Tibial nerve (tissue), 4 donors: ENCODE data around the gene SMG6. TPM values are rescaled to one million over a fixed set of nuclear protein-coding genes. Genes with fewer than 3 reads are reported as not detected.

ENCODE experiments used
- DNase-seq, 2 donors: peaks; one replicate each; pipeline ENCODE4 v3.0.0-alpha.2; 2019; ENCODE audit warnings: low spot score in 2 of 2
- H3K27ac ChIP-seq, 4 donors: fragments of 200-600 bp; sonication (generic) in 3 of 4; one replicate each; pipeline ENCODE4 v1.5.1; 2017 to 2019; ENCODE audit warnings: mild to moderate bottlenecking in 1 of 4
- H3K27me3 ChIP-seq, 2 donors: fragments of 200-600 bp; sonication (generic) in 1 of 2; one replicate each; pipeline versions ENCODE4 v1.5.1 to v1.6.0; 2017 to 2019
- H3K36me3 ChIP-seq, 3 donors: fragments of 200-600 bp; sonication (generic); one replicate each; pipeline ENCODE4 v1.5.1; 2018 to 2019
- H3K4me1 ChIP-seq, 4 donors: fragments of 200-600 bp; sonication (generic) in 3 of 4; one replicate each; pipeline ENCODE4 v1.5.1; 2017 to 2019
- H3K4me3 ChIP-seq, 4 donors: fragments of 200-600 bp; sonication (generic) in 3 of 4; one replicate each; pipeline ENCODE4 v1.5.1; 2017 to 2019; ENCODE audit warnings: mild to moderate bottlenecking in 1 of 4, moderate library complexity in 1 of 4
- H3K9me3 ChIP-seq, 4 donors: fragments of 200-600 bp; sonication (generic) in 3 of 4; one replicate each; pipeline ENCODE4 v1.5.1; 2017 to 2019
- CTCF ChIP-seq, 5 experiments: fragments of 200-600 bp in 3 of 5; fragments of 450-650 bp in 2 of 5; sonication (generic) in 3 of 5; IDR thresholded peaks; one replicate each; pipeline ENCODE4 v1.5.1; 2016 to 2019; ENCODE audit warnings: antibody characterized with exemption in 5 of 5, mild to moderate bottlenecking in 3 of 5, moderate library complexity in 2 of 5
- EP300 ChIP-seq, 2 donors: sonication (generic); formaldehyde crosslinking; IDR thresholded peaks; one replicate each; pipeline ENCODE4 v1.6.1; 2017; ENCODE audit warnings: antibody characterized with exemption in 2 of 2, mild to moderate bottlenecking in 1 of 2
- POLR2A ChIP-seq, 2 donors: fragments of 450-650 bp; IDR thresholded peaks; one replicate each; pipeline ENCODE4 v1.6.1; 2017; ENCODE audit warnings: antibody characterized with exemption in 2 of 2, mild to moderate bottlenecking in 2 of 2, moderate library complexity in 2 of 2
- WGBS, 2 donors: methylation state at CpG; one replicate each; pipeline ENCODE4 v1.1.5; 2018; 5-methylcytosine and 5-hydroxymethylcytosine counted together
- total RNA-seq, 4 donors: library from RNA; depleted of rRNA; stranded (reverse); fragments of >200 nt; gene quantifications; one replicate each; pipeline ENCODE4 v1.1.0, GENCODE V29; 2016

SMG6 gene
- total RNA-seq, 4 donors from 2014 or later: 29.5 to 86.5 (median 40.1) TPM

- Histone ChIP-seq H3K9me3 (no peaks in the 10 kb centered on the region), H3K4me3 (no peak overlapping the region), H3K27me3 (no peaks in the 10 kb centered on the region), H3K4me1 (peaks cover 0 to 88% (median 62%) of the 10 kb centered on the region in 4 donors), H3K27ac (peak overlapping the region in 3 of 4 donors; percentile 54 to 92 (median 91)), H3K36me3 (peaks cover 0 to 85% (median 0%) of the 10 kb centered on the region in 3 donors)
- DNase-seq: no peak
- TF ChIP-seq POLR2A (IDR thresholded peaks at IDR 0.05): no peak
- no peak for TF ChIP-seq EP300 (IDR thresholded peaks at IDR 0.05)
- TF ChIP-seq CTCF (IDR thresholded peaks at IDR 0.05): no peak
- 61 to 63% methylated on average over 14 to 15 of the region's 15 CpGs for WGBS, 2 donors
Measured at GRCh38 chr17:2068519-2069051, 235.0 kb downstream of the SMG6 start.

GRCh38 chr17:2068031-2068518 is 235.5 kb downstream of the SMG6 start:
- Histone ChIP-seq H3K4me3 (no peak overlapping the region), H3K9me3 (no peaks in the 10 kb centered on the region), H3K36me3 (peaks cover 0 to 90% (median 0%) of the 10 kb centered on the region in 3 donors), H3K27ac (peak overlapping the region in 3 of 4 donors; percentile 54 to 92 (median 91)), H3K27me3 (no peaks in the 10 kb centered on the region), H3K4me1 (peaks cover 0 to 91% (median 67%) of the 10 kb centered on the region in 4 donors)
- 41 to 45% methylated on average over 4 to 6 of the region's 6 CpGs for WGBS, 2 donors
- TF ChIP-seq CTCF (IDR thresholded peaks at IDR 0.05): no peak
- peak in 1 of 2 donors; percentile 53 for TF ChIP-seq EP300 (IDR thresholded peaks at IDR 0.05)
- DNase-seq: no peak

- WGBS, 2 donors: 34 to 54% methylated on average over 4 to 5 of the region's 5 CpGs
- Histone ChIP-seq H3K4me3 (no peak overlapping the region), H3K36me3 (peaks cover 0 to 90% (median 0%) of the 10 kb centered on the region in 3 donors), H3K27me3 (peaks cover 0 to 3% of the 10 kb centered on the region in 2 donors), H3K4me1 (peaks cover 0 to 91% (median 69%) of the 10 kb centered on the region in 4 donors), H3K9me3 (no peaks in the 10 kb centered on the region), H3K27ac (peak overlapping the region; percentile 17 to 92 (median 72))
- peak in 1 of 2 donors; percentile 29 for TF ChIP-seq EP300 (IDR thresholded peaks at IDR 0.05)
- TF ChIP-seq CTCF (IDR thresholded peaks at IDR 0.05): no peak
- TF ChIP-seq POLR2A (IDR thresholded peaks at IDR 0.05): no peak
- no peak for DNase-seq
Measured at GRCh38 chr17:2067608-2068024, 236.0 kb downstream of the SMG6 start.

GRCh38 chr17:2067048-2067561 is 236.5 kb downstream of the SMG6 start:
- peaks cover 0 to 91% (median 68%) of the 10 kb centered on the region in 4 donors for H3K4me1 ChIP-seq
- WGBS, 2 donors: 50 to 58% methylated on average over 14 of the region's 14 CpGs

More at GRCh38 chr17:2067048-2067561, 236.5 kb downstream of the SMG6 start:
- no peaks in the 10 kb centered on the region for H3K9me3 ChIP-seq
- TF ChIP-seq CTCF (IDR thresholded peaks at IDR 0.05): no peak
- no peak for TF ChIP-seq POLR2A (IDR thresholded peaks at IDR 0.05)
- TF ChIP-seq EP300 (IDR thresholded peaks at IDR 0.05): no peak
- H3K4me3 ChIP-seq: no peak overlapping the region
- DNase-seq: no peak
- H3K27me3 ChIP-seq: peaks cover 0 to 5% of the 10 kb centered on the region in 2 donors
- H3K27ac ChIP-seq: peak overlapping the region; percentile 17 to 92 (median 72)
- H3K36me3 ChIP-seq: peaks cover 0 to 90% (median 0%) of the 10 kb centered on the region in 3 donors
